Caco-2 (cell line): ENCODE results near the gene WDFY4. TPM values are rescaled to one million over a fixed set of nuclear protein-coding genes. Genes with fewer than 3 reads are reported as not detected.

Source experiments
- BruUV-seq: library from RNA; stranded (reverse); fragments of 400-500 nt; replicated peaks from 2 replicates; lab custom pipeline; 2021; lab: Mats Ljungman, UMichigan
- CTCF ChIA-PET: fragments of 300-600 bp; sonication (Branson Sonifier 250); formaldehyde crosslinking; loops from one replicate; lab custom pipeline; 2022; ENCODE audit warnings: antibody characterized with exemption; lab: Charles Lee
- POLR2A ChIA-PET: fragments of 300-600 bp; sonication (Branson Sonifier 250); formaldehyde crosslinking; loops from one replicate; lab custom pipeline; 2022; ENCODE audit warnings: antibody characterized with exemption; lab: Charles Lee
- DNase-seq, 2 experiments: peaks; one replicate each; pipeline versions ENCODE4 v3.0.0 to v3.0.0-alpha.2; 2020 to 2022
- H3K27me3 ChIP-seq: replicated peaks from 2 replicates; pipeline ENCODE4 v1.6.0; 2011; ENCODE audit warnings: low read length; ENCODE audit not compliant: control insufficient read depth, insufficient read depth
- H3K36me3 ChIP-seq: 2 replicates; pipeline ENCODE4 v1.5.1; 2011; ENCODE audit warnings: low read length; ENCODE audit not compliant: control insufficient read depth, insufficient read depth
- H3K4me1 ChIP-seq: fragments of 250-450 bp; sonication (Bioruptor Pico); 2 replicates; pipeline ENCODE4 v1.5.1; 2020; ENCODE audit warnings: mild to moderate bottlenecking
- H3K4me3 ChIP-seq: 2 replicates; pipeline ENCODE4 v1.5.1; 2011; ENCODE audit warnings: low read depth, mild to moderate bottlenecking, control low read depth, low read length
- H3K9me3 ChIP-seq: fragments of 250-450 bp; sonication (Bioruptor Pico); 2 replicates; pipeline ENCODE4 v1.5.1; 2020; ENCODE audit warnings: mild to moderate bottlenecking, moderate library complexity
- H3K27ac Mint-ChIP-seq: one replicate; pipeline ENCODE4 v1.8.0; 2022; ENCODE audit warnings: mixed read lengths; ENCODE audit not compliant: unreplicated experiment
- H3K27me3 Mint-ChIP-seq: one replicate; pipeline ENCODE4 v1.8.0; 2022; ENCODE audit warnings: mixed read lengths; ENCODE audit not compliant: insufficient read depth, unreplicated experiment
- H3K36me3 Mint-ChIP-seq: one replicate; pipeline ENCODE4 v1.8.0; 2022; ENCODE audit warnings: mild to moderate bottlenecking, mixed read lengths; ENCODE audit not compliant: insufficient read depth, unreplicated experiment
- H3K4me1 Mint-ChIP-seq: one replicate; pipeline ENCODE4 v1.8.0; 2022; ENCODE audit warnings: low read depth, mixed read lengths; ENCODE audit not compliant: unreplicated experiment
- H3K4me3 Mint-ChIP-seq: one replicate; pipeline ENCODE4 v1.8.0; 2022; ENCODE audit warnings: mild to moderate bottlenecking, moderate library complexity, mixed read lengths; ENCODE audit not compliant: unreplicated experiment
- H3K9me3 Mint-ChIP-seq: one replicate; pipeline ENCODE4 v1.8.0; 2022; ENCODE audit warnings: mixed read lengths; ENCODE audit not compliant: unreplicated experiment
- CTCF ChIP-seq, 2 experiments: fragments of 200-600 bp in 1 of 2; IDR thresholded peaks; 1 replicate in 1 of 2; 2 replicates in 1 of 2; pipeline versions ENCODE4 v1.5.1 to v1.8.0; 2011 to 2022; ENCODE audit warnings: antibody characterized with exemption in 1 of 2, control low read depth in 1 of 2, inconsistent platforms in 1 of 2, low read depth in 1 of 2, low read length in 1 of 2, mild to moderate bottlenecking in 1 of 2, moderate library complexity in 1 of 2; ENCODE audit not compliant: insufficient read depth in 1 of 2, severe bottlenecking in 1 of 2, unreplicated experiment in 1 of 2
- intact Hi-C: fragments of 100-400 bp; cut with micrococcal nuclease; formaldehyde crosslinking; loops from one replicate; pipeline ENCODE4 v1.10.0; 2022; ENCODE audit not compliant: unreplicated experiment
- total RNA-seq: library from RNA; stranded (reverse); gene quantifications from 2 replicates; pipeline ENCODE4 v1.2.3, GENCODE V29; 2022

WDFY4 gene
- total RNA-seq, 1 experiment from 2014 or later, result not detected

DNA sequence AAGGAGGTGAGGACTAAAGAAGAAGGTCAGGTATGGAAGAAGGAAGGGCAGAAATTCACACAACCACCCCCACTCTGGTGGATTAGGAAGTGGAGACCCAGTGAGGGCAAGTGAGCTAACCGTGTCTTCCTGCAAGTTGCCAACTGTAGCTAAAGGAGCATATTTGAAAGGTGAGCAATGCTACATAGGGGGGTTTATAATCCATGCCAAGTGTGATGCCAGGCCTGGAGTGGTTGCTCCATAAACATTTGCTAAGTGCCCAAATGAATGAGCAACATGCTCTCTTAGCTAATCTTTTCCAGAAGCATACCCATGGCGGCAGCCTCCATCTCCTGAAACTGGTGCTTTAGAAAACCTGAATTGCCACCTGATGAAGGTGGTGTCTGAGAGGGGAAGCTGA, 133.4 kb downstream of the WDFY4 start:
- ChIA-PET POLR2A (no interaction called here), CTCF (no interaction called here)
- no peak for DNase-seq
- no peaks in the 10 kb centered on the region for H3K36me3 ChIP-seq
- no peaks in the 10 kb centered on the region for H3K9me3 ChIP-seq
- peaks cover 1% of the 10 kb centered on the region; the same call in 1 of the 2 replicates for H3K27me3 ChIP-seq
- Mint-ChIP-seq H3K36me3 (no peaks in the 10 kb centered on the region), H3K4me1 (no peaks in the 10 kb centered on the region), H3K4me3 (no peak overlapping the region), H3K27me3 (peaks cover 21% of the 10 kb centered on the region), H3K9me3 (no peaks in the 10 kb centered on the region), H3K27ac (no peak overlapping the region)
- no peak overlapping the region for H3K4me3 ChIP-seq
- TF ChIP-seq CTCF (IDR thresholded peaks at IDR 0.05; ENCODE audit: insufficient read depth in 1 of 2, low read depth in 1 of 2, low read length in 1 of 2, severe bottlenecking in 1 of 2, unreplicated experiment in 1 of 2), result no peak
- no TSS peak for BruUV-seq
- intact Hi-C loops, result no loop called here
- H3K4me1 ChIP-seq, result no peaks in the 10 kb centered on the region

DNA sequence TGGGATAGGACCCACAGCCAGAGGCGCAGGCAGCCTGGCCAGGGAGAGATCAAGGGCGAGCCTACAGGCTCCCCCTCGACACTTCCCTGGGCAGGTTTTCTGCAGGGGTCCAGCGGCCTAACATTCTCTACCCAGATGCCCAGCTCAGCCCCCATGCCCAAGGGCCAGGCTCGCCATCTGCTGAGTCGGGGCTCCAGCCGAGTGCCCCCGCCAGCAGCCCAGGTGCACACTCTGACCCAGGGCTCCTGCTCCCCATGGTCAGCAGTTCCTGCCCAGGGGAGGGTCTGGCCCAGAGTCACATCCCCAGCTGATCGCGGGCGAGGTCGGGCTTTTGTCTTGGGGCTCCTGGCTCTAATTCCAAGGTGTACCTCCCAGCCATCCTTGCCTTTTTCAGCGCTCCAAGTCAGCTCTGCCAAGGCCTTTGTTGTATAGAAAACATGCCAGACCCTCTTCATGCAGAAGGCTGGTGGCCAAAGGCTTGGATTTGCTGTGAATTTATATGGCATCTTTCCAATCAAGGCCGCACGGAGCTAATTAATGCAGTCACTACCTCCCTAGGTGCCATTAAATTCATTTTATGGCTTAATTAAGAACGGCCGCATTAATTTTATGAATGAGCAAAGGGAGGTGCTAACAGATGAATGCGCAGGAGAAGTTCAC, 134.3 kb downstream of the WDFY4 start:
- CTCF ChIA-PET, result no interaction called here
- Mint-ChIP-seq H3K4me3 (no peak overlapping the region), H3K27ac (no peak overlapping the region), H3K27me3 (peaks cover 21% of the 10 kb centered on the region), H3K9me3 (no peaks in the 10 kb centered on the region), H3K4me1 (no peaks in the 10 kb centered on the region), H3K36me3 (no peaks in the 10 kb centered on the region)
- intact Hi-C loops, result no loop called here
- Histone ChIP-seq H3K4me3 (no peak overlapping the region), H3K4me1 (no peaks in the 10 kb centered on the region), H3K36me3 (no peaks in the 10 kb centered on the region), H3K9me3 (no peaks in the 10 kb centered on the region), H3K27me3 (peaks cover 1% of the 10 kb centered on the region; the same call in 1 of the 2 replicates)
- POLR2A ChIA-PET, result no interaction called here
- BruUV-seq, result no TSS peak
- no peak for TF ChIP-seq CTCF (IDR thresholded peaks at IDR 0.05; ENCODE audit: insufficient read depth in 1 of 2, low read depth in 1 of 2, low read length in 1 of 2, severe bottlenecking in 1 of 2, unreplicated experiment in 1 of 2)
- no peak for DNase-seq

- TF ChIP-seq CTCF (IDR thresholded peaks at IDR 0.05; ENCODE audit: insufficient read depth in 1 of 2, low read depth in 1 of 2, low read length in 1 of 2, severe bottlenecking in 1 of 2, unreplicated experiment in 1 of 2), result no peak
These were observed 135.1 kb downstream of the WDFY4 start for GRCh38 chr10:48819783-48820182.

More at GRCh38 chr10:48819783-48820182, 135.1 kb downstream of the WDFY4 start:
- CTCF ChIA-PET, result no interaction called here
- Mint-ChIP-seq H3K27ac (no peak overlapping the region), H3K9me3 (no peaks in the 10 kb centered on the region), H3K27me3 (peaks cover 21% of the 10 kb centered on the region), H3K4me3 (no peak overlapping the region), H3K36me3 (no peaks in the 10 kb centered on the region), H3K4me1 (no peaks in the 10 kb centered on the region)
- H3K9me3 ChIP-seq, result no peaks in the 10 kb centered on the region
- no peaks in the 10 kb centered on the region for H3K4me1 ChIP-seq
- POLR2A ChIA-PET, result no interaction called here
- intact Hi-C loops, result no loop called here
- no peaks in the 10 kb centered on the region for H3K36me3 ChIP-seq
- no peak for DNase-seq
- no peak overlapping the region for H3K4me3 ChIP-seq
- BruUV-seq, result no TSS peak
- H3K27me3 ChIP-seq, result peaks cover 1% of the 10 kb centered on the region; the same call in 1 of the 2 replicates
